Measurements from ENCODE around the gene CPD.

The CPD gene

DNA sequence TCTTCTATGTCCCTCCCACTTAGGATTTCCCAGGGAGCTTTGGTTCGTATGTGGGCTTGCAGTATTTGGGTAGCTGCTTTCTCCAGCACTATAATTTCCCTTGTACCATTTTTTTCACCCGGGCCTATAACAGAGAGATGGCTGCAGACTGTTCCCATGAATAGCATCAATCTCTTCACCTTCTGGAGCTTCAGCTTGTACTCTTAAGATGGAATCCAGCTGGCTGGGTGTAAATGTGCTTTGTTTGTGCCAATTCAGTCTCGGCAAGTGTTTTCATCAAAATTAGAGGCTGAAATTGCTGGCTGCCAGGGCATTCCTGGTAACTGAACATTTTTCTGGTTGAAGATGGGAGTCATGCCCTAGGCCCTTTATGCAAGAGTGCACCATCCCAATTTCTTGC lies 12.2 kb upstream of the CPD start:
- no peak for DNase-seq (ENCODE audit: low read depth)
- no peak for TF ChIP-seq CTCF (IDR thresholded peaks at IDR 0.05; ENCODE audit: low read depth, low read length, missing control alignments)
- no peak overlapping the region for H3K4me3 ChIP-seq (ENCODE audit: low read depth, low read length)

GRCh38 chr17:30368912-30369720 lies 9.6 kb upstream of the CPD start:
- DNase-seq (ENCODE audit: low read depth): no peak
- TF ChIP-seq CTCF (IDR thresholded peaks at IDR 0.05; ENCODE audit: low read depth, low read length, missing control alignments): no peak
- H3K4me3 ChIP-seq (ENCODE audit: low read depth, low read length): no peak overlapping the region

DNA sequence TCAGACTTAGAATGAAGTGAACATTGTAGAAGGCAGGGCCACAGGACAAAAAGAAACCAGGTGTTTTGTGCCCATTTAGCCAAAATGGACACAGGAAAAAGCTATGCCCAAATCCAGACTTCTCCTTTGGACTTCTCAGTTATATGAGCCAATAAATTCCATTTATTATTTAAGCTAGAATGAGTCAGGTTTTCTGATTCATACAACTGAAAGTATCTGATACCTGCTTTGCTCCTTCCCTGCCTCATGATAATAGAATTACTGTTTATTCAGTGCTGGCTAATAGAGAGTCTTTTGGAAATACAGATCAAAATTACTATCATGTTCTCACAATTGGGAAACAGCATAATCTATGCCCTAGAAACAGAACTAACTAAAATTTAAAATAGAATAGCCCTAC lies 8.7 kb upstream of the CPD start:
- DNase-seq (ENCODE audit: low read depth): no peak
- H3K4me3 ChIP-seq (ENCODE audit: low read depth, low read length): no peak overlapping the region
- no peak for TF ChIP-seq CTCF (IDR thresholded peaks at IDR 0.05; ENCODE audit: low read depth, low read length, missing control alignments)

- peak; percentile 32 for TF ChIP-seq CTCF (IDR thresholded peaks at IDR 0.05; ENCODE audit: low read depth, low read length, missing control alignments)
- no peak for DNase-seq (ENCODE audit: low read depth)
Measured at GRCh38 chr17:30372755-30373154, 6.0 kb upstream of the CPD start.

DNA sequence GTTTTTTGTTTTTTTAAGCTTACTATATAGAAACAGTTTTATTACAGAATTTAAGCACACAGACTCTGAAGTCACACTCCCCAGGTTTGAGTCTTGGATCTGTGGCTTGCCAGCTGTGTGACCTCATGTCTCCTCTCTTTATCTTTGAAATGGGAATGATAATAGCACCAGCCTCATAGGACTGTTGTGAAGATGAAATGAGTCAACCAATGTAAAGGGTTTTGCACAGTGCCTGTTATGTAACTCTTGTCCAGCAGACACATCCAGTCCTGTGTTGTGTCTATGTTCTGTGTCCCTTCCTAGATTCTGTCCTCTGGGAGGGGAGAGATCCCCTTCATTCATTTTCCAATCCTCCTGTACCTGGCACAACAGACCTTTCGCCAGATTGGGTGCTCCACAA lies 3.1 kb upstream of the CPD start:
- no peak for TF ChIP-seq CTCF (IDR thresholded peaks at IDR 0.05; ENCODE audit: low read depth, low read length, missing control alignments)
- H3K4me3 ChIP-seq (ENCODE audit: low read depth, low read length): no peak overlapping the region
- no peak for DNase-seq (ENCODE audit: low read depth)

More at GRCh38 chr17:30372755-30373154, 6.0 kb upstream of the CPD start:
- H3K4me3 ChIP-seq (ENCODE audit: low read depth, low read length): no peak overlapping the region

DNA sequence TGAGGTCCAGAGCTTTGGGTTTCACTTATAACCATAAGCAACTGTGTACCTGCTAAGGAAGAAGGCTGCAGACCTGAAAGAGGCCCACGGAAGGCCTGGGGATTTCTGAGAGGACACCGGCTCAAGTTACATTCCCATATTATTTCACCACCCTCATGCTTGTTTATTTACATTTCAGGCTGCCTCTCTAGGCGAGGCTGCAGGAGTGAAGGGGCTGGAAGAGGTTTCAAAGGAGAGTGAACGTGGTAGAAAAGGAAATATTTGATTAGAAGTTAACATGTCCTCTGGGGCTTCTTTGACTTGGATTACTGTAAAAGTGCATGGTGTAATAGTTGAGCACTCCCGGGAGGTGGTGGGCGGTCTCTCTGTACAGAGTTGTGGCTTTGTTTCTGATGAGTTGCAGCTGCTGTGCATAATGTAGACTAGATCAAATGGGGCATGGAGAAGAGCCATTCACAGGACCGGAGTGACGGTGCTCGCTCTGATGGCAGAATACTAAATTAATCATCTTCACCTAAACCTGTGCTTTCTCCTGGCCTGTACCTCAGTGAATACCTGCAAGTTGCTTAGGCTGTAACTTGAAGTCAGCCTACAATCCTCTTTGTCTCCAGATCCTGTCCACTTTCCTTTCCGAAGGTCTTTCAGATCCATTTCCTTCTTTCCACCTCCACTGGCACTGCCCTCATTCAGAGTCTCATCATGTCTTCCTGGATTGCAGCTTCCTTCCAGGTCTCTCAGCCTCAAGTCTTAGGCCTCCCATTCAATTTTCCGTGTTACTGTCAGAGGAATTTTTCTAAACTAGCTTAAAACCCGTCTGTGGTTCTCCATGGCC lies 1.9 kb upstream of the CPD start:
- H3K4me3 ChIP-seq (ENCODE audit: low read depth, low read length): no peak overlapping the region; the same call in 1 of the 2 replicates
- peak; percentile 54 for DNase-seq (ENCODE audit: low read depth)
- no peak for TF ChIP-seq CTCF (IDR thresholded peaks at IDR 0.05; ENCODE audit: low read depth, low read length, missing control alignments)
